Psoas muscle (tissue), 8 donors: ENCODE measurements around the gene SLC30A2. TPM values are rescaled to one million over a fixed set of nuclear protein-coding genes. Genes with fewer than 3 reads are reported as not detected.
A peak's percentile ranks its signal among the peaks of the same experiment; 100 is the strongest.
"Not testable (repeated sequence)": the region's sequence is repeated elsewhere in the genome, so short reads cannot be mapped to it uniquely, and the experiment has no call there.

ENCODE experiments used
- ATAC-seq, 4 donors: fragments of 200-7000 bp; cut with Tn5 transposase; one replicate each; pipeline ENCODE4 v1.9.1; 2020; ENCODE audit warnings: moderate library complexity in 3 of 4, mild to moderate bottlenecking in 2 of 4
- DNase-seq, 2 donors: peaks; one replicate each; pipeline ENCODE4 v3.0.0-alpha.2; 2020
- H3K27ac ChIP-seq: fragments of 200-600 bp; one replicate; pipeline ENCODE4 v1.8.0; 2022
- H3K27me3 ChIP-seq, 3 donors: fragments of 200-600 bp in 1 of 3; one replicate each; pipeline versions ENCODE4 v1.6.1 to v1.8.0; 2013 to 2022; ENCODE audit warnings: low read length in 2 of 3, mild to moderate bottlenecking in 2 of 3, moderate library complexity in 1 of 3; ENCODE audit not compliant: insufficient read depth in 3 of 3
- H3K36me3 ChIP-seq, 2 donors: fragments of 200-600 bp in 1 of 2; one replicate each; pipeline versions ENCODE4 v1.6.1 to v1.8.0; 2013 to 2022; ENCODE audit warnings: low read depth in 1 of 2, mild to moderate bottlenecking in 1 of 2, moderate library complexity in 1 of 2; ENCODE audit not compliant: insufficient read depth in 1 of 2
- H3K4me1 ChIP-seq: fragments of 200-600 bp; one replicate; pipeline ENCODE4 v1.8.0; 2022
- H3K4me3 ChIP-seq: fragments of 200-600 bp; one replicate; pipeline ENCODE4 v1.8.0; 2022; ENCODE audit warnings: mild to moderate bottlenecking
- H3K9me3 ChIP-seq: fragments of 200-600 bp; one replicate; pipeline ENCODE4 v1.8.0; 2022
- CTCF ChIP-seq: fragments of 200-600 bp; IDR thresholded peaks from one replicate; pipeline ENCODE4 v1.8.0; 2022; ENCODE audit warnings: antibody characterized with exemption
- WGBS, 3 donors: extraction: QIAGEN DNeasy Blood & Tissue Kit; methylation state at CpG; one replicate each; pipeline versions ENCODE4 v1.1.6 to v1.1.7; 2013; 5-methylcytosine and 5-hydroxymethylcytosine counted together
- intact Hi-C, 2 donors: fragments of 100-400 bp; cut with DNase I; formaldehyde crosslinking; loops; one replicate each; pipeline versions ENCODE4 v1.11.0 to v1.14.2; 2022
- long read RNA-seq, 2 donors: library from polyadenylated mRNA; unstranded; transcript quantifications; one replicate each; pipeline ENCODE4 v2.0.0, GENCODE V29; 2021
- polyA plus RNA-seq, 3 donors: library from polyadenylated mRNA; stranded (reverse); fragments of 200-250 nt; gene quantifications; one replicate each; pipeline ENCODE4 v1.2.3, GENCODE V29; 2013
- total RNA-seq, 4 donors: library from RNA; stranded (reverse); fragmentation: NEBNext Ultra II Directional in 2 of 4; extraction: Animal tissue kit (Norgen Biotek cat#: 25700) in 2 of 4; gene quantifications; one replicate each; pipeline versions ENCODE4 v1.2.1 to v1.2.4, GENCODE V29; 2021 to 2023
- donor health status: healthy with polysubstance abuse.
- donor health status: DM: no; HTN: no; CAD: no; lungs with moderate emphysema.
- donor health status: Bipolar disorder and iron deficiency.
- donor health status: healthy.
- donor health status: DM: yes; HTN: yes; CAD: no.
- donor health status: DM: no; HTN: no; CAD: no.
- donor health status: DM: no; HTN: no; CAD: no.
- donor health status: DM: yes; HTN: yes; CAD: no.

Gene SLC30A2
- total RNA-seq (1 to 10 TPM in 3 of 4 donors, under 1 TPM in 1; 0.32 to 7.8 (median 4.2) TPM), polyA plus RNA-seq (1 to 10 TPM in 1 of 3 donors, under 1 TPM in 2; 0.21 to 1.2 (median 0.70) TPM)
- long read RNA-seq, donor 1, partial matches to known transcripts: 0 of 1 reads
- long read RNA-seq, donor 1, other reads (novel, unspliced or antisense): 0 of 1 reads
- long read RNA-seq, donor 2, transcript SLC30A2-201 (8 exons, 2,494 nt): major isoform, 5 of 7 reads
- long read RNA-seq, donor 2, partial matches to known transcripts: 0 of 7 reads
- long read RNA-seq, donor 2, other reads (novel, unspliced or antisense): 2 of 7 reads

GRCh38 chr1:26045722-26046245, at the start of gene SLC30A2:
SLC30A2 (minus strand) TSS chr1:26046118; CDS start chr1:26045896, 222 bp downstream.
- no peak for TF ChIP-seq CTCF
- DNase-seq: no peak
- 0 to 1% (median 0%) methylated on average over 40 to 61 of the region's 62 CpGs for WGBS, 3 donors
- intact Hi-C loops: no loop called here
- Histone ChIP-seq H3K36me3 (peaks cover 0 to under 1% of the 10 kb centered on the region in 2 donors), H3K27ac (peak within 1 kb of the TSS; percentile 88), H3K4me3 (peak within 1 kb of the TSS; percentile 53), H3K4me1 (peaks cover 7% of the 10 kb centered on the region), H3K27me3 (peaks cover 0 to 8% (median 0%) of the 10 kb centered on the region in 3 donors), H3K9me3 (no peaks in the 10 kb centered on the region)
- ATAC-seq: peak in 2 of 4 donors; percentile 1 to 42

- Histone ChIP-seq H3K27me3 (no peaks in the 10 kb centered on the region), H3K4me1 (peaks cover 19% of the 10 kb centered on the region), H3K36me3 (no peaks in the 10 kb centered on the region), H3K4me3 (peak overlapping the region; percentile 26), H3K27ac (peak overlapping the region; percentile 76), H3K9me3 (no peaks in the 10 kb centered on the region)
- 12 to 19% (median 15%) methylated on average over 17 of the region's 17 CpGs for WGBS, 3 donors
- TF ChIP-seq CTCF: peak; percentile 20
- DNase-seq (peak; percentile 58 to 81), ATAC-seq (peak; percentile 76 to 86 (median 81))
- intact Hi-C loops: loop anchor here (5.0 kb wide), 1 partner anchor 58 kb away; no protein-coding TSS in a partner anchor
Observed at GRCh38 chr1:26094677-26095383, 48.9 kb upstream of the SLC30A2 start.

DNA sequence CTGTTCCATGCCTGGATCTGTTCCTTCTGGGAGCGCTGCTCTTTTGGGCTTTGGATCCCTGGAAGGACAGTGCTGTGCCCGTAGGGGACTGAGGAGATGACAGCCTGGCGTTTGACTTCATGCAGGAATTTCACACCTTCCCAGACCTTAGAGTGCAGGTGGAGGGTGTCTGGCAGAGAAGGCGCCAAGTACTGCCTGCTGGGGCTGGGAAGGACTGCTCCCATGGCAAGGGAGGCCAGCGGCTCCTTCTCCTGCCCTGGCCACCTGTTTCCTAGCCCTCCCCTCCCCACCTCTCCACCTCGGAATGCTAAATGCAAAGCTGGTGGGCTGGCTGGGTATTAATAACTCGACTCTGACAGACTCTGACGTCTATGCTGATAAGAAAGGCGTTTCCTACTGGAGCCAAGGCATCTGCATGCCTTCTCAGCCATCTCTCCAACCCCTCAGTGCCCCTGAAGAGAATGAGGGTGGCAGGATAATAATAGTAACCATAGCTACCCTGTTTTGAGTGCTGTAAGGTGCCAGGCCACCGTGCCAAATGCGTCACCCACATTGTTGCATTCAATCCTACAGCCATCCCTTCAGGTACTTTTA, 48.3 kb upstream of the SLC30A2 start:
- peak in 1 of 2 donors; percentile 22 for DNase-seq
- ATAC-seq: peak; percentile 72 to 85 (median 78)
- intact Hi-C loops: loop anchor here in 1 of 2 donors (5.0 kb wide), 1 partner anchor 57 kb away; no protein-coding TSS in a partner anchor
- 7 to 10% (median 7%) methylated on average over 11 of the region's 11 CpGs for WGBS, 3 donors
- Histone ChIP-seq H3K4me3 (peak overlapping the region; percentile 26), H3K4me1 (peaks cover 19% of the 10 kb centered on the region), H3K27me3 (no peaks in the 10 kb centered on the region), H3K36me3 (no peaks in the 10 kb centered on the region), H3K27ac (peak overlapping the region; percentile 76), H3K9me3 (no peaks in the 10 kb centered on the region)
- TF ChIP-seq CTCF: no peak

DNA sequence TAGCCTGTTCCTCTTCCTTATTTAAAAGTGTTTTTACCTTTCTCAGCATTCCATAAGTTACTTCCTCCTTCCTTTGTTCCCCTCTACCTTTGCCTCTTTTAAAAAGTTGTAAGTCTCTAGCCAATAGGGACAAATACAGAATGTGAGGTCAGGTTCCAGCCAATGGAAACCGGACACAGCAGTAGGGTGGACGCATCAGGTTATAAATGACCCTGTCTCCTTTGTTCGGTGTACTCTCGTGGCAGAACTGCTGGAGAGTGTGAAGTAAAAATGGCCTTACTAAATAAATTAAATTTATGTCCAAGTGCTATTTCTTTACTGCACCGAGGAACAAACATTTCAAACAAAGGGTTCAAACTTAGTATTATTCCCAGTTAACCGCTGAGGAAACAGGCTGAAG, 47.7 kb upstream of the SLC30A2 start:
- not testable (repeated sequence) for H3K9me3 ChIP-seq, H3K36me3 ChIP-seq, DNase-seq, H3K27me3 ChIP-seq, H3K4me3 ChIP-seq
- 18 to 21% (median 19%) methylated on average over 6 of the region's 6 CpGs for WGBS, 3 donors
- intact Hi-C loops: loop anchor here in 1 of 2 donors (5.0 kb wide), 1 partner anchor 56 kb away; no protein-coding TSS in a partner anchor
- peak overlapping the region; percentile 76 for H3K27ac ChIP-seq
- peaks cover 19% of the 10 kb centered on the region for H3K4me1 ChIP-seq
- ATAC-seq: peak in 2 of 4 donors; percentile 30 to 45
